HL-60/S4 treated with phorbol 12-myristate 13-acetate at 8.2 ng/mL for 4 days and 3 days (cell line): Measurements from ENCODE around the gene PCNT.
"Not testable (repeated sequence)": the region's sequence is repeated elsewhere in the genome, so short reads cannot be mapped to it uniquely, and the experiment has no call there.

Experiments
- in situ Hi-C: fragments of 300-500 bp; cut with MboI; formaldehyde crosslinking; loops from 2 replicates; pipeline ENCODE4 v1.15.0; 2022; ENCODE audit warnings: low sequenced_read_pairs

Gene PCNT

DNA sequence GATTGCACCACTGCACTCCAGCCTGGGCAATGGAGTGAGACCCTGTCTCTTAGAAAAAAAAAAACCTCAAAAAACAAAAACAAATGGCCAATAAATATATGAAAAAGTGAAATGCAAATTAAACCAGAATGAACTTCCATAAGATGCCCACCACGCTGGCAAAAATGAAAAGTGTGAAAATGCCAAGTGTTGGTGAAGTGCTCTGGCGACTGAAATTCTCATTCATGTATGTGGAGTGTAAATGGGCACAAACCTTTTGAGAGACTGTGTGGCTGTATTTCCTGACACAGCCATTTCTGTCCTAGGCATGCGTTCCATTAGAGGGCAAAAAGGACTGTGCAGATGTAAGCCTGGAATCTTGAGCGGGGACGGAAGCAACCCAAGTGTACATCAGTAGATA lies 19.5 kb upstream of the PCNT start:
- in situ Hi-C loops = no loop called here

DNA sequence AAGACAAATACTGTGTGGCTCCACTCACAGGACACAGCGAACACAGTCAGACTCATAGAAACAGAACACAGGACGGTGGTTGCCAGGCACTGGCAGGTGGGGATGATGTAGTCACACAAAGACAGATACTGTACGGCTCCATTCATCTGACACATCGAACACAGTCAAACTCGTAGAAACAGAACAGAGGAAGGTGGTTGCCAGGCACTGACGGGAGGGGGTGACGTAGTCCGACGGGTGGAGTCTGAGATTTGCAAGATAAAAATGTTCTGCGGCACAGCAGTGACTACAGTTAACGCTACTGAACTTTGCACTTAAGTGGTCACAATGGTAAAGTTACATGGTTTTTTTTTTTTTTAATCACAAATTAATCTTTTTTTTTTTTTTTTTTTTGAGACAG lies 19.0 kb upstream of the PCNT start:
- in situ Hi-C loops = no loop called here

DNA sequence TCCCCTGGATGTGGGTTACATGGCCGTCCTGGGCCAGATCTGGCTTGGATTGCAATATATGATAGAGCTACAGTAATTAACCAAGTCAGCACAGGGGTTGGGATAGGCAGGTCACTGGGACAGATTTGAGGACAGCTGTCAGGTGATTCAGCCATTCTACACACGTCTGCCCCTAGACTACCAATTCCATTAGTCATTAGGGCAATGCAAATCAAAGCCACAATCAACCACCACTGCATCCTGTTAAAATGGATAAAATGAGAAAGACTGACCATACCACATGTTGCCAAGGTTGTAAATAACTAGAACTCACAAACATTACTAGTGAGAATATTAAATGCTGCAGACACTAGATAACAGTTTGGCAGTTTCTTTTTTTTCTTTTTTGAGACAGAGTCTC lies 16.3 kb upstream of the PCNT start:
- in situ Hi-C loops = no loop called here

DNA sequence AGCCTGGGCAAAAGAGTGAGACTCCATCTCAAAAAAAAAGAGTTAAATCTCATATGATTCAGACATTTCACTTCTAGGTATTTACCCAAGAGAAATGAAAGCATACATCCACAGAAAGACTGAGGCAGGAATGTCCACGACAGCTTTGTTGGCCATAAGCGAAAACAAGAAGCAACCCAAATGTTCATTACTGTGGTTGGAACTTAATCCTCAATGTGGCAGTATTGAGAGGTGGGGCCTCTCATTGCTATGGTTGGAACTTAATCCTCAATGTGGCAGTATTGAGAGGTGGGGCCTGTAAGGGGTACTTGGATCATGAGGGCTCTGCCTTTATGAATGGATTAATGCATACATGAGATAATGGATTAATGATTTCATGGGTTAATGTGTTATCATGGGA lies 15.5 kb upstream of the PCNT start:
- in situ Hi-C loops = no loop called here

DNA sequence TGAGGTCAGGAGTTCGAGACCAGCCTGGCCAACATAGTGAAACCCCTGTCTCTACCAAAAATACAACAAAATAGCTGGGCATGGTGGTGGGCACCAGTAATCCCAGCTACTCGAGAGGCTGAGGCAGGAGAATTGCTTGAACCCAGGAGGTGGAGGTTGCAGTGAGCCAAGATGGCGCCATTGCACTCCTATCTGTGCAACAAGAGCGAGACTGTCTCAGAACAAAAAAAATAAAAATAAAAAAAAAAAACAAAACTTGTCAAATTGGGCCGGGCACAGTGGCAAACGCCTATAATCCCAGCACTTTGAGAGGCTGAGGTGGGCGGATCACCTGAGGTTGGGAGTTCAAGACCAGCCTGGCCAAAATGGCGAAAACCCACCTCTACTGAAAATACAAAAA lies 13.7 kb upstream of the PCNT start:
- in situ Hi-C loops = not testable (repeated sequence)

DNA sequence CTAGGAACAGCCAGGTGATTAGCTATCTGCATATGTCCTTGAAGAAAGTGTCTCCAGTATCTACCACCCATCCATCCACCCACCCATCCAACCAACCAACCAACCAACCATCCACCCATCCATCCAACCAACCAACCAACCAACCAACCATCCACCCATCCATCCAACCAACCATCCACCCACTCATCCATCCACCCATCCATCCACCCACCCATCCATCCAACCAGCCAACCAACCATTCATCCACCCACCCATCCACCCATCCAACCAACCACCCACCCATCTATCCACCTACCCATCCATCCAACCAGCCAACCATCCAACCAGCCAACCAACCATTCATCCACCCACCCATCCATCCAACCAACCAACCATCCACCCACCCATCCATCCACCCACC lies 12.4 kb upstream of the PCNT start:
- in situ Hi-C loops = no loop called here

DNA sequence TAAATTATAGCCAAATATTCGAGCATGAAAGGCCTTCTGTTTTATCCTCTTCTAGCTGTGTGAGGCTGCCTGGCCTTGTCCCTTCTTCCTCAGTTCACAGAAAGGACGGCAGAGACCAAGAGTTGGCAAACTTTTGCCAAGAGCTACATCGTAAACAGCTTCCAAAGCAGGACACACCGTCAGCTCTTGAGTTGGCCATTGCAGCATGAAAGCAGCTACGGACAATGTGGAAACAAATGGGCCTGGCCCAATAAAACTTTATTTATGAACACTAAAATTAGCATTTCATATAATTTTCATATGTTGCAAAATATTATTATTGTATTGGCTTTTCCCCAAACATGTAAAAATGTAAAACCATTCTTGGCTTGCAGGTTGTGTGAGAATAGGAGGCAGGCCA lies 11.0 kb upstream of the PCNT start:
- in situ Hi-C loops = no loop called here

DNA sequence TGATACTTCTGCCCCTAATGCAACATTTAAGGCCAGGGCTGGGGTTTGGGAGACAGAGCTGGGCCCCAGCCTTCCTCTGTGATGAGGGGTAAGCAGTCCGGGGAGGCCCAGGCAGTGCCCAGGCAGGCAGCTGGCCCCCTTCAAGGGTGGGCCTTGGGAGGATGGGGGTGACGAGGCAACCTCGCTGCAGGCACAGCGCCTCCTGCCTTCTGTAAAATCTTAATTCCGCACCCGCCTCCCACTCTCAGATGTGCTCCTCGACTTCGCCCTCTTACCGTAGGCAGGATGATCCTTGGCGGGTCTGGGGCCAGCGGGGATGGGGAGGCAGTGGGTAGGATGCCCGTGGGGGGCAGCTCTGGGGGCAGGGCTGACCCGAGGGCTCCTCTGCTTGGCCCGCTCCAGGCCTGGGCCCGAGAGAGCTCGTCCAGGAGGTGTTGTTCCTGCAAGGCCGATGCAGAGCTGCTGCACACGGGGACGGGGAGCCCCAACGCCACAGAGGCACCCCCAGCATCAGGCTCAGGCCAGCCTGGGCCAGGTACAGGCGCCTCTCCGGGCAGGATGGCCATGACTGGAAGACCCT lies 9.4 kb upstream of the PCNT start:
- in situ Hi-C loops = no loop called here

DNA sequence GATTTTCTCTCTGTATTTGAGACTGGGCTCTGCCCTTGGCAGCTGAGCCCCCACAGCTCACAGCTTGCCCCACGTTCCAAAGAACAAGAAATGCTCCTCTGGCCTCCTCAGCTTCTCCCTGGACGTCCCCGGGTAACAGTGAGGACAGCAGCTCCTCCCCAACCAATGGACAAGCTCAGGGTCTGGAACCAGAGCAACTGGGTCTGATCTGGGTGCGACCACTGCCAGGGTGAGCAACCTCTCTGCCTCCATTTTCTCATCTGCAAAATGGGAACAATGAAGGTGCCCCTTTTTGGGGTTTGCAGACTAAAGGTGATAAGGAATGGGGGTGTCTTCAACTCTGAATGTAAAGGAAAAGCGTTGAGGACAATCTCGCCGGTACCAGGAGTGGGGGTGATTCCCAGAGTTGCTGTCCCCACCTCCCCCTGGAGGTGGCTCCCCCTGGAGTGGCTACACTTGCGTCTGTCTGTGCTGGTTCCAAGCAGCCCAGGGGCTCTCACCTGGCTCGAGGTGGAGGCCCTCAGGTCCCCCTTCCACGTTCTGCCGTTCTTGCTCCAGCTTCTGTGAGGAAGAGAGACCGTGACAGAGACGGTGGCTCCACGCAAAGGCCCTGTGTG lies 7.1 kb upstream of the PCNT start:
- in situ Hi-C loops = no loop called here

DNA sequence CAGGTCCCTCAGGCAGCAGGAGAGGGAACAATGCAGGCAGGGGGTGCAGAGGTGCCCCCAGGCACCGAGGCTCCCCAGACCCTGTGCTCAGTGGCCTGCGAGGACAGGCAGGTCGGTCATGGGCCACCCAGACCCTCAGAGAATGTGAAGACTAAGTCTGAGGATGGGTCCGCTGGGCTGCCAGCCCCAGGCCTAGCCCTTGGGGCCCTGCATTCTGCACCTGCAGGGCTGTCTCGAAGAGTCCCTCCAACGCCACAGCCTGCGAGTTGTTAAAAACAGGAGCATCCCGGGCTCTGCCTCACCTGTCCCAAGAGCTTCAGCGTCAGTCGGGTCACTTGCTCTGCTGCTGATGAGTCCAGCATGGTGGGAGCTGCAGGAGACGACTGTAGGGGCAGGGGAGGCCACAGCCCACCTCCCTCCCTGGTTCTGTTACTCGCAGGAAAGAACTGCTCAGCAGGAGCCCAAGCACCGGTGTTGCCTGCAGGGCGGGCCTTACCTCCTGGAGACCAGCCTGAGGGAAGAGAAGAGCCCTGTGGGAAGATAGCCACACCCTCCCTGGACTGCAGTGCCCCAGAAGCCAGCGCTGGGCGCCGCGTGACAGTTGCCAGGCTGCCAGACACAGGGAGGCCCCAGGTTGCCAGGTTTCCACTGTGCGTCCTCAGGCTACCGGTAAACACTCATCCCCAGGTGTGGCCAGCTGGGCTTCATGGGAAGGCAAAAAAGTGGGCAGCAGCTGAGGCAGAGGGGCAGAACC lies 6.1 kb upstream of the PCNT start:
- in situ Hi-C loops = no loop called here

DNA sequence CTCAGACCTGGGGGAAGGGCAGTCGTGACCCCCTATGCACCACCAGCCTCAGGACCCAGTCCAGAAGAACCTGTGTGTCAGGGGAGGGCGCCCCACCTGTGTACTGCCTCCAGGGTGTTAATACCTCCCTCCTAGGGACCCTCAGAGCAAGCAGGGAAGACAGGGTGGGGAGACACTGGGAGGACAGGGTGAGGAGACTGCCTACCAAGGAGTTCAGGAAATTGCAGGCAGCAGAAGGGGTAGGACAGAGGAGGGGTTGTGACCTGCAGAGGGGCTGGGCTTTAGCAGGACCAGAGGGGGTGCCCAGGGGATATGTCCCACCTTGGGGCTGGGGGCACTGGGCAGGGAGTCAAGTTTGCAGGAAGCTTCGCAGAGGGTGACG lies 5.5 kb upstream of the PCNT start:
- in situ Hi-C loops = no loop called here

DNA sequence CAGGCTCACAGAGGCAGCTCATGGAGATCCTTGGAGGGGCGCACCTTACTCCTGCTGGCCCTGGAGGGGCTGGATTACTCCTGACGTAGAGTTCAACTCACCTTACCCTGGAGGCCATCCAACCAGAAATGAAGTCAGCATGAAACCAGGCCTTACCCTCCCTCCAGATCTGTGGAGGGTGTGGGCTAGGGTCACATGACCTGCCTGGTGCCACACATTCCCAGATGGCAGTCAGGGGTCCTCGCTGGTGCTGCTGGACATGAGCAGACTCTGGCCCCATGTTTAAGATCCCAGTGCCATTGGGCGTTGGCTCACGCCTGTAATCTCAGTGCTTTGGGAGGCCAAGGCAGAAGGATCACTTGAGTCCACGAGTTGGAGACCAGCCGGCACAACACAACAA lies 4.8 kb upstream of the PCNT start:
- in situ Hi-C loops = no loop called here

DNA sequence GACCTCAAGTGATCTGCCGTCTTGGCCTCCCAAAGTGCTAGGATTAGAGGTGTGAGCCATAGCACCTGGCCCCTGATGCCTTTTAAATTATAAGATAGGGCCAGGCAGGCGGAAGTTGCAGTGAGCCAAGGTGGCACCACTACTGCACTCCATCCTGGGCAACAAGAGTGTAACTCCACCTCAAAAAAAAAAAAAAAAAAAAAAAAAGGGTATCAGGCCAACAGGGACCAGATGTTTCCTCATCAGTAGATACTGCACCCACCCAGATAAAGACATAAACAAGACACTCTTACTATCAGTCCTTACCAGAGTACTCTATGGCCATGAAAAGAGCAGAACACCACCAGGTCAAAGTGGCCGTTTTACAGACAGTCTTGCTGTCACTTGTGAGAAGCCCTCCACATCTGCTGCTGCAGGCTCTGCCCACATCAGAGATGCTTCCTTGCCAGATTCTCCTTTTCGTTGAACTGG lies 3.6 kb upstream of the PCNT start:
- in situ Hi-C loops = no loop called here

DNA sequence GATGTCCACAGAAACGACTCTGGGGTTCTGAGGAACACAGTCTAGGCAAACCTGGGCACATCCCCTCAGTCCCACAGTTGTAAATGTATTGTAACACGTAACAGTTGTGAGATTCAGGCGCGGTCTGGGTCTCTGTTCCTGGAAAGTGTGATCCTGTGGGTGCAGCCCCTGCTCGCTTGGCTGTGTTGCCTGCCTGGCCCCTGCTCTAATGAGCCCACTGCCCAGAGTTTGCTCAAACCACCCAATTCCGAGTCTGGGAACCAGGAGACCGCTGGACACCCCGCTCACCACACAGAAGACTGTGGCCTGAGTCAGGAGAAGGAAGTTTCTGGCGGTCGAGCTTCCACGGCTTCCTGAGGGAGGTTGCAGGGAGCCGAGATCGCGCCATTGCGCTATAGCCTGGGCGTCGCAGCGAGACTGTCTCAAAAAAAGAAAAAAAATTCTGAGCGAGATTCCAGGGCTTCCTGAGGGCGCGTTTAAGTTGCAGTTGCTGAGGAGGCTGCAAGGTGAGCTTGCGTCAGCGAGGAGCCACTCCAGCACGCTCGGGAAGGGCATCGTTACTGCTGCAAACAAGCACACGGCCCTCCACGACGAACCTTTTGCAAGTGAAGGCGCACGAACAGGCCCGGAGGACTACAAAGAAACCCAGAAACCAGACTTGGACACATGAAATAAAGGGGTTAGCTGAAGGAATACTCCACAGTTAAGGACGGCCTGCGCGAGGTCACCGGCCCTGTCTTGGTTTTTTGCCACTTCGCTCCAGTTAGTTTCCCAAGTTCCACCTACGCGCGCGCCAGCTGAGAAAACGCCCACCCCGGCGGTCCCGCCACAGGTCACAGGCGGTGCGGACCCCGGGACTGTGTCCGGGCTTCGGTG lies 1.4 kb upstream of the PCNT start:
- in situ Hi-C loops = no loop called here

DNA sequence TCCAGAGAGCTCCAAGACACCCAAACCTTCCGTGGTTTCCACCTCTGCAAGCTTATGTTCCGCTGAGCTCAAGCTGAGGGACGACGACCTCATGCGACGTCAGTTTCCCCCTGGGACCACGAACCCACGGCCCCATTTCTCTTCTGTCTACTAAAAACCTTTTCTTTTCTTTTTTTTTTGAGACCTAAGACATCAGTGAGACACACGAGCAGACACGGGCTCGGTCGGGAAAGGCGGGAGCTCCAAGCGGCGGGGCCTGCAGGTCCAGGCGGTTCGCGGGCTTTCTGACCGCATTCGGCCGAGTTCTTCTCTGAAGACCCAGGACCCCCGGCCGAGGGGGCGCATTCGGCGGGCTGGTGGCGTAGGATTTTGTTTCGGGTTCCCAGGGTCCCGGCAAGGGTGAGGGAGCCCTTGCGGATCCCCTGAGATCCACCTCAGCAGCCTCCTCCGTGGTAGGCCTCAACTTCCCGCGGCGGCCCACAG lies 688 bp upstream of the PCNT start:
- in situ Hi-C loops = no loop called here

DNA sequence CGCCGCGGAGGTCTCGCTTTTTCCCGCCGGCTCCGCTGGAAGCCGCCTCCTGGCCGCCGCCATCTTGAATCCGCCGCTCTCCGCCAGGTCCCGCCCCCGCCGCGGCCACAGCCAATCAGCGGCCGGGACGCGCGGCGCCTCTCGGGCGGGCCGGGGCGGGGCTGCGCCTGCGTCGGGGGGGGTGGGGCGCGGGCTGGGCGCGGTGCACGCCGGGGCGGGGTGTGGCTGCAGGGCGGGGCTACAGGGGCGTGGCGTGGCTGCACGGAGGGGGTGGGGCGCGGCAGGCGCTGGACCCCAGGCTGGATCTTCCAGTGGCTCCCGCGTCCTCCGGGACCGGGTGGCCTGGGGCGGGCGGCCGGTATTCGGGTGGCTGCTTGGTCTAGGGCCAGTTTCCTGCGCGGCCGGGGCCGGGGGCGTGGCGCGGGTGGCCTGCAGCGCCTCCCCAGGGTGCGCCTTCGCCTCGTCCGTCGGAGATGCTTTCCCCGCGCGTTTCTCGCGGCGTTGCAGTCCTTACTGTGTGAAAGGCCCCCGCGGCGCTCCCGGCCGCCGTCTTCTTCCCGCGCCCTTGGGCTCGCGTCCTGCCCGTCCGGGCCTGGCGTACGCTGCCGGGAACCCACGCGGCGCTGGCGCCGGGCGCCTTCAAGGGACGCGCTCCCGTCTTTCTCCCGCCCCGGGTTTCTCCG lies 575 bp downstream of the PCNT start:
- in situ Hi-C loops = no loop called here

DNA sequence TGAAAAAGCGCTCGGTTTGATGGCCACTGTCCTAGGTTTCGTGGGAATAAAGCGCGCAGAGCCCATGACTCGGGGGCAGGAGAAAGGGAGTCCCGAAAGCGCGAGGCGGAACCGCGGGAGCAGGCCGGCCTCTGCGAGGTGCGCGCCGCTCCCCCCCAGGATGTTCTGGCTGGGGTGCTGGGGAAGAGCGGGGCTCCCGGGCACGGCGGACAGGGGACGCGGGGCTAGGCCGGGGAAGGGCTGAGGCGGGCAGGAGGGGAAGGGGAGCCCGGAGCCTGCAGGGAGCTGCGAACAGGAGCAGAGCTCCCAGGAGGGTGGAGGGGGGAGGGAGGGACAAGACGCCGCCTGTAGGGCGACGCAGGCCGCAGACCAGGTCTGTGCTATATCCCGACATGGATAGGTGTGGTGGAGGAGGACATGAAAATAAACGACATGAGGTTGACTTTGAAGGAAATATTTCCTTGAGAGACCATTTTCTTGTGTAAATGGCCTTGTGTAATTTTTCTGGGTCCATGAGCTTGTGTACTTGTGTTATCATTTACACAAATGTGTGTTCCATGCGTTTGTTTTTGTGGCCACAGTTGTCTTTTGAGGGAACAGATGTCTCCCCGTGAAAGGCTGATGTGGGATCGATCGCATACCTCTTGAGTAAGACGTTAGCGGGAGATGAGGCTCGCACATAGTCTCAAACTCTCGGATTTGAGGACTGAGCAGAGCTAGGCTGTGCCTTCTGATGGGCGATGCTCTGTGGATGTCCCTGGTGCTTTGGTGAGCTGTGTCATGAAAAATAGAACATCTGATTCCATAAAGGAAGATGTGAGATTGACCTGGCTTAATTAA lies 1.3 kb downstream of the PCNT start:
- in situ Hi-C loops = no loop called here

DNA sequence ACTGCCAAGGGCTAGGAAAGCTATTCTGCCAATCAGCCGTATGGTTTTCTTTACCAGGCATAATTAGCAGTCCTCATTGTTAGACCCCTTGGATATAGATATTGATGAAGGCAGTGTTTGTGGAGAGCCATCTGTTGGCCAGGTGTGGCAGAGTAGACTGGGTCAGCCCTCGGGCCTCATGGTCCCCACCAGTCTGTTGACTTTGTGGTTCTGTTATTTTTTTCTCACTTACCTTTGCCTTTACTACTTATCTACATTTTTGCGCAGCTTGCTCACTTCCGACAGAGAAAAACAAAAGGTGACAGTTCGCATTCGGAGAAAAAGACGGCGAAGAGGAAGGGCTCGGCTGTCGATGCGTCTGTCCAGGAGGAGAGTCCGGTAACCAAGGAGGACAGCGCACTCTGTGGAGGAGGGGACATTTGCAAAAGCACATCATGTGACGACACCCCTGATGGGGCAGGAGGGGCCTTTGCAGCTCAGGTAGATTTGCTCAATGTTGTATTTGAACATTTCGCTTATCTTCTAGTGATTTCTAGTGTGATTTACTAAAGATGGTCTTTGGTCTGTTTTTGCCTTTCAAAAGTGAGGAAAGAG lies 2.3 kb downstream of the PCNT start:
- in situ Hi-C loops = no loop called here

DNA sequence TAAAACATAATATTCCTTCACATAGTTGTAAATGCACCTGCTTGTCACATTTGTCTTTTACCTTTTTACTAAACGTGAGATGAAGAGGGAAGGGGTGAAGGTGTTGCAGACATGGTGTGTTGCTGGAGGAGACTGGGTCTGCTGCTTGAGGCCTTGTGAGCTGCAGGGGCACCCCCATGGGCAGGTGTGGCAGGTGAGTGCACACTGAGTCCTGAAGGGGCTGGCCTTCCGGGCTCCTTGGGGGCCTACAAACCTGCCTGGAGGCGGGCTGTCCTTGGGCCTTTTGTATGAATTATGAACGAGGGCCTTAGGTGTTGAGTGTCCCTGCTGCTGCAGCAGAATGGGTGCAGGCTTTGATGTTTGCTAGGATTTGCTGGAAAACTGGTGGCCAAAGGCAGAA lies 3.8 kb downstream of the PCNT start:
- in situ Hi-C loops = no loop called here

DNA sequence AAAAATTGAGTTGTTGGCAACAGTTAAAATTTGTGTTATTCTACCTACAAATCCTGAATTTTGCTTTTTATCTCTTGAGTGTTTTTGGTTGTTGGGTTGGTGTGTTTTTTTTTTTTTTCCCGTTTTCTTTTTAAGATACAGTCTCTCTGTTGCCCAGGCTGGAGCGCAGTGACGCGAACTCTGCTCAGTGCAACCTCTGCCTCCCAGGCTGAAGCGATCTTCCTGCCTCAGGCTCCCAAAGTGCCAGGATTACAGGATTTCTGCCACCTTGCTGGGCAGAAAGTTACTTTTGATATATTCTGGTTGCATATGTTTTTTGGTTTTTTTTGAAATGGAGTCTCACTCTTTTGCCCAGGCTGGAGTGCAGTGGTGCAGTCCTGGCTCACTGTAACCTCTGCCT lies 4.2 kb downstream of the PCNT start:
- in situ Hi-C loops = no loop called here
